K562 (cell line): ENCODE results near the gene HIVEP1. TPM values are rescaled to one million over a fixed set of nuclear protein-coding genes. Genes with fewer than 3 reads are reported as not detected.
A peak's percentile ranks its signal among the peaks of the same experiment; 100 is the strongest.

ENCODE experiments used
- BCOR ChIP-seq: fragments of 450-650 bp; IDR thresholded peaks from 2 replicates; pipeline ENCODE4 v1.6.1; 2016
- CCNT2 ChIP-seq: IDR thresholded peaks from 2 replicates; pipeline ENCODE4 v1.6.1; 2011; ENCODE audit warnings: borderline replicate concordance, low read depth, mild to moderate bottlenecking, moderate library complexity, mixed read lengths, low read length; ENCODE audit not compliant: insufficient read length; ENCODE audit errors: extremely low read depth
- CXXC5 ChIP-seq: fragments of 250-450 bp; sonication (Bioruptor Pico); IDR thresholded peaks from 2 replicates; pipeline ENCODE4 v1.8.0; 2022; ENCODE audit warnings: inconsistent platforms, mild to moderate bottlenecking, moderate library complexity
- MYC ChIP-seq, 2 experiments: fragments of 250-450 bp in 1 of 2; sonication (Bioruptor Pico) in 1 of 2; IDR thresholded peaks; 2 replicates each; pipeline versions ENCODE4 v1.5.1 to v1.6.1; 2012 to 2021; ENCODE audit warnings: low read depth in 2 of 2, borderline replicate concordance in 1 of 2, improper control_type of control experiment in 1 of 2, low read length in 1 of 2, mild to moderate bottlenecking in 1 of 2, moderate library complexity in 1 of 2
- POLR3A ChIP-seq: IDR thresholded peaks from 2 replicates; pipeline ENCODE4 v1.6.1; 2011; ENCODE audit warnings: borderline replicate concordance, mild to moderate bottlenecking, moderate library complexity; ENCODE audit not compliant: insufficient read length, insufficient read depth; ENCODE audit errors: extremely low read depth
- SMC3 ChIP-seq: conservative IDR thresholded peaks from 2 replicates; pipeline ENCODE4 v1.6.1; 2011; ENCODE audit warnings: low read depth, low read length, improper control_type of control experiment; ENCODE audit not compliant: insufficient read depth
- TBL1XR1 ChIP-seq, 2 experiments: IDR thresholded peaks; 2 replicates each; pipeline ENCODE4 v1.6.1; 2012; ENCODE audit warnings: improper control_type of control experiment in 2 of 2, low read length in 2 of 2, mild to moderate bottlenecking in 1 of 2
- TEAD4 ChIP-seq, 2 experiments: sonication (generic) in 1 of 2; formaldehyde crosslinking in 1 of 2; IDR thresholded peaks; 2 replicates each; pipeline versions ENCODE4 v1.6.1 to v1.8.0; 2012 to 2022; ENCODE audit warnings: borderline replicate concordance in 1 of 2, inconsistent platforms in 1 of 2, low read length in 1 of 2, mild to moderate bottlenecking in 1 of 2, missing genetic modification reagents in 1 of 2
- ZNF224 ChIP-seq: sonication (generic); formaldehyde crosslinking; IDR thresholded peaks from 2 replicates; pipeline ENCODE4 v1.8.0; 2022; ENCODE audit warnings: mild to moderate bottlenecking, missing genetic modification reagents
- ZNF586 ChIP-seq: fragments of 450-650 bp; formaldehyde crosslinking; conservative IDR thresholded peaks from 2 replicates; pipeline ENCODE4 v1.4.0; 2020; ENCODE audit warnings: mild to moderate bottlenecking, moderate library complexity
- polyA plus RNA-seq, 8 experiments: library from polyadenylated mRNA; depleted of rRNA in 4 of 8; stranded (reverse) in 5 of 8; unstranded in 3 of 8; fragments of >200 nt; fragmentation: Nextera tagmentation in 2 of 8; fragmentation: Illumina TruSeq in 1 of 8; extraction: Ambion mirVana in 2 of 8; extraction: Trizol in 1 of 8; gene quantifications; 2 replicates each; pipeline versions ENCODE4 v1.2.1 to v1.2.3, GENCODE V29; 2011 to 2014; ENCODE audit warnings: inconsistent platforms in 1 of 8, missing spikeins in 1 of 8
- total RNA-seq, 7 experiments: library from RNA; depleted of rRNA in 6 of 7; stranded (reverse); fragments of >200 nt in 6 of 7; fragmentation: Illumina TruSeq in 2 of 7; extraction: Trizol in 2 of 7; gene quantifications; 2 replicates each; pipeline versions ENCODE4 v1.2.1 to v1.2.3, GENCODE V29; 2011 to 2021; ENCODE audit warnings: low replicate concordance in 1 of 7
- TF ChIP-seq, protein P1 (sequence below): fragments of 150-350 bp; IDR thresholded peaks from 2 replicates; pipeline ENCODE4 v1.6.1; 2014; ENCODE audit warnings: low read depth, mild to moderate bottlenecking, low read length, borderline replicate concordance
- TF ChIP-seq, protein P2 (sequence below): IDR thresholded peaks from 2 replicates; pipeline ENCODE4 v1.6.1; 2014; ENCODE audit warnings: antibody characterized with exemption
- TF ChIP-seq, protein P3 (sequence below): fragments of 200-400 bp; formaldehyde crosslinking; IDR thresholded peaks from 2 replicates; pipeline ENCODE4 v1.6.1; 2017; ENCODE audit warnings: mild to moderate bottlenecking, low read depth, low read length, moderate library complexity
- TF ChIP-seq, protein P4 (sequence below): fragments of 450-650 bp; IDR thresholded peaks from 2 replicates; pipeline ENCODE4 v1.6.1; 2018; ENCODE audit not compliant: partially characterized antibody

The HIVEP1 gene
- total and polyA plus RNA-seq, 9 of the 15 experiments (the other 6 are each of a cell fraction or from before 2014, with no cell fraction given), result 6.0 to 33.3 (median 21.7) TPM

DNA sequence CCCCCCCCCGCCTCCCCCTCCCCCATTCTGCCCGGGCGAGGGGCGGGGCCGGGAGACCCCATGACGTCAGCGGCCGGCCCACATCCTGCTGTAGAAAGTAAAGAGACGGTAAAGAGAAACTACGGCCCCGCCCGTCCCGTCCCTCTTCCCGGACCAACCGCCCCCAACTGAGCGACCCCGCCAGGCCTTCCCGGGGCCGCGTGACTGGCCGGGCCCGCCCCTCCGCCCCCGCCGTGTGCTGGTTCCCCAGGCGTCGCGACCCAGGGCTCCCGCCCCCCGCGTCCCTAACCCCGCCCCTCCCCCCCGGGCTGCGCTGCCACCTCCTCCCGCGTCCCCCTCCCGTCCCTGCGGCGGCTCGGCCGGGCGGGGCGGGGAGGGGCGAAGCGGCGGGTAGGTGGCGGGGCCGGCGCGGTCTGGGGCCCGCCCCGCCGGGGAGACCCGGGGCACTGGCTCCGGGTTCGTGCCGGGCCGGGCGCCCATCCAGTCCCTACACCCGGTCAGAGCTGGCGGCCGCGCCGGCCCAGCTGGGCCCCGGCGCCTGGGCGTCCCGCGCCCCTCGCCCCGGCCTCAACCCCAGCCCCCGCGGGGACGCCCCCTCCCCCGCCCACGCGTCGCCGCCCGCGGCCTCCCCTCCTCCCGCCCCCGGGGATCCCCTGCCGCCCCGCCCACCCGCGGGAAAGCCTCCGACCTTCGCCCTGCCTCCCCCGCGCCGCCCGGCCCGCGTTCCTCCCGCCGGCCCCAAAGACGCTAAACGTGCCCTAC lies 655 bp upstream of the HIVEP1 start (continued):
- TF ChIP-seq ZNF586, result no peak
- TF ChIP-seq BCOR, result no peak
- TF ChIP-seq MYC (IDR thresholded peaks at IDR 0.05; ENCODE audit: low read depth, low read length), result peak; percentile 77
- TF ChIP-seq MYC (CRISPR knock-in tag; IDR thresholded peaks at IDR 0.05; ENCODE audit: borderline replicate concordance, low read depth), result no peak
- TF ChIP-seq, protein P1, sequence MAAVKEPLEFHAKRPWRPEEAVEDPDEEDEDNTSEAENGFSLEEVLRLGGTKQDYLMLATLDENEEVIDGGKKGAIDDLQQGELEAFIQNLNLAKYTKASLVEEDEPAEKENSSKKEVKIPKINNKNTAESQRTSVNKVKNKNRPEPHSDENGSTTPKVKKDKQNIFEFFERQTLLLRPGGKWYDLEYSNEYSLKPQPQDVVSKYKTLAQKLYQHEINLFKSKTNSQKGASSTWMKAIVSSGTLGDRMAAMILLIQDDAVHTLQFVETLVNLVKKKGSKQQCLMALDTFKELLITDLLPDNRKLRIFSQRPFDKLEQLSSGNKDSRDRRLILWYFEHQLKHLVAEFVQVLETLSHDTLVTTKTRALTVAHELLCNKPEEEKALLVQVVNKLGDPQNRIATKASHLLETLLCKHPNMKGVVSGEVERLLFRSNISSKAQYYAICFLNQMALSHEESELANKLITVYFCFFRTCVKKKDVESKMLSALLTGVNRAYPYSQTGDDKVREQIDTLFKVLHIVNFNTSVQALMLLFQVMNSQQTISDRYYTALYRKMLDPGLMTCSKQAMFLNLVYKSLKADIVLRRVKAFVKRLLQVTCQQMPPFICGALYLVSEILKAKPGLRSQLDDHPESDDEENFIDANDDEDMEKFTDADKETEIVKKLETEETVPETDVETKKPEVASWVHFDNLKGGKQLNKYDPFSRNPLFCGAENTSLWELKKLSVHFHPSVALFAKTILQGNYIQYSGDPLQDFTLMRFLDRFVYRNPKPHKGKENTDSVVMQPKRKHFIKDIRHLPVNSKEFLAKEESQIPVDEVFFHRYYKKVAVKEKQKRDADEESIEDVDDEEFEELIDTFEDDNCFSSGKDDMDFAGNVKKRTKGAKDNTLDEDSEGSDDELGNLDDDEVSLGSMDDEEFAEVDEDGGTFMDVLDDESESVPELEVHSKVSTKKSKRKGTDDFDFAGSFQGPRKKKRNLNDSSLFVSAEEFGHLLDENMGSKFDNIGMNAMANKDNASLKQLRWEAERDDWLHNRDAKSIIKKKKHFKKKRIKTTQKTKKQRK, result no peak
- TF ChIP-seq ZNF224 (CRISPR knock-in tag), result no peak
- TF ChIP-seq TEAD4 (IDR thresholded peaks at IDR 0.05; ENCODE audit: low read length), result no peak
- no peak for TF ChIP-seq TEAD4 (CRISPR knock-in tag; IDR thresholded peaks at IDR 0.05; ENCODE audit: borderline replicate concordance)
- TF ChIP-seq, protein P2, sequence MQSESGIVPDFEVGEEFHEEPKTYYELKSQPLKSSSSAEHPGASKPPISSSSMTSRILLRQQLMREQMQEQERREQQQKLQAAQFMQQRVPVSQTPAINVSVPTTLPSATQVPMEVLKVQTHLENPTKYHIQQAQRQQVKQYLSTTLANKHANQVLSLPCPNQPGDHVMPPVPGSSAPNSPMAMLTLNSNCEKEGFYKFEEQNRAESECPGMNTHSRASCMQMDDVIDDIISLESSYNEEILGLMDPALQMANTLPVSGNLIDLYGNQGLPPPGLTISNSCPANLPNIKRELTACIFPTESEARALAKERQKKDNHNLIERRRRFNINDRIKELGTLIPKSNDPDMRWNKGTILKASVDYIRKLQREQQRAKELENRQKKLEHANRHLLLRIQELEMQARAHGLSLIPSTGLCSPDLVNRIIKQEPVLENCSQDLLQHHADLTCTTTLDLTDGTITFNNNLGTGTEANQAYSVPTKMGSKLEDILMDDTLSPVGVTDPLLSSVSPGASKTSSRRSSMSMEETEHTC, result peak; percentile 87
- TF ChIP-seq CCNT2, result peak; percentile 92
- TF ChIP-seq TBL1XR1 (IDR thresholded peaks at IDR 0.05; ENCODE audit: low read length in 2 of 2), result peak in 1 of 2 experiments; percentile 8; a peak in 1 of 4 replicates
- TF ChIP-seq, protein P3, sequence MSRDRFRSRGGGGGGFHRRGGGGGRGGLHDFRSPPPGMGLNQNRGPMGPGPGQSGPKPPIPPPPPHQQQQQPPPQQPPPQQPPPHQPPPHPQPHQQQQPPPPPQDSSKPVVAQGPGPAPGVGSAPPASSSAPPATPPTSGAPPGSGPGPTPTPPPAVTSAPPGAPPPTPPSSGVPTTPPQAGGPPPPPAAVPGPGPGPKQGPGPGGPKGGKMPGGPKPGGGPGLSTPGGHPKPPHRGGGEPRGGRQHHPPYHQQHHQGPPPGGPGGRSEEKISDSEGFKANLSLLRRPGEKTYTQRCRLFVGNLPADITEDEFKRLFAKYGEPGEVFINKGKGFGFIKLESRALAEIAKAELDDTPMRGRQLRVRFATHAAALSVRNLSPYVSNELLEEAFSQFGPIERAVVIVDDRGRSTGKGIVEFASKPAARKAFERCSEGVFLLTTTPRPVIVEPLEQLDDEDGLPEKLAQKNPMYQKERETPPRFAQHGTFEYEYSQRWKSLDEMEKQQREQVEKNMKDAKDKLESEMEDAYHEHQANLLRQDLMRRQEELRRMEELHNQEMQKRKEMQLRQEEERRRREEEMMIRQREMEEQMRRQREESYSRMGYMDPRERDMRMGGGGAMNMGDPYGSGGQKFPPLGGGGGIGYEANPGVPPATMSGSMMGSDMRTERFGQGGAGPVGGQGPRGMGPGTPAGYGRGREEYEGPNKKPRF, result no peak
- TF ChIP-seq, protein P4, sequence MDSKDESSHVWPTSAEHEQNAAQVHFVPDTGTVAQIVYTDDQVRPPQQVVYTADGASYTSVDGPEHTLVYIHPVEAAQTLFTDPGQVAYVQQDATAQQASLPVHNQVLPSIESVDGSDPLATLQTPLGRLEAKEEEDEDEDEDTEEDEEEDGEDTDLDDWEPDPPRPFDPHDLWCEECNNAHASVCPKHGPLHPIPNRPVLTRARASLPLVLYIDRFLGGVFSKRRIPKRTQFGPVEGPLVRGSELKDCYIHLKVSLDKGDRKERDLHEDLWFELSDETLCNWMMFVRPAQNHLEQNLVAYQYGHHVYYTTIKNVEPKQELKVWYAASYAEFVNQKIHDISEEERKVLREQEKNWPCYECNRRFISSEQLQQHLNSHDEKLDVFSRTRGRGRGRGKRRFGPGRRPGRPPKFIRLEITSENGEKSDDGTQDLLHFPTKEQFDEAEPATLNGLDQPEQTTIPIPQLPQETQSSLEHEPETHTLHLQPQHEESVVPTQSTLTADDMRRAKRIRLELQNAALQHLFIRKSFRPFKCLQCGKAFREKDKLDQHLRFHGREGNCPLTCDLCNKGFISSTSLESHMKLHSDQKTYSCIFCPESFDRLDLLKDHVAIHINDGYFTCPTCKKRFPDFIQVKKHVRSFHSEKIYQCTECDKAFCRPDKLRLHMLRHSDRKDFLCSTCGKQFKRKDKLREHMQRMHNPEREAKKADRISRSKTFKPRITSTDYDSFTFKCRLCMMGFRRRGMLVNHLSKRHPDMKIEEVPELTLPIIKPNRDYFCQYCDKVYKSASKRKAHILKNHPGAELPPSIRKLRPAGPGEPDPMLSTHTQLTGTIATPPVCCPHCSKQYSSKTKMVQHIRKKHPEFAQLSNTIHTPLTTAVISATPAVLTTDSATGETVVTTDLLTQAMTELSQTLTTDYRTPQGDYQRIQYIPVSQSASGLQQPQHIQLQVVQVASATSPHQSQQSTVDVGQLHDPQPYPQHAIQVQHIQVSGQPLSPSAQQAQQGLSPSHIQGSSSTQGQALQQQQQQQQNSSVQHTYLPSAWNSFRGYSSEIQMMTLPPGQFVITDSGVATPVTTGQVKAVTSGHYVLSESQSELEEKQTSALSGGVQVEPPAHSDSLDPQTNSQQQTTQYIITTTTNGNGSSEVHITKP, result no peak
- TF ChIP-seq POLR3A, result no peak
- peak; percentile 48 for TF ChIP-seq CXXC5 (CRISPR knock-in tag)
- no peak for TF ChIP-seq SMC3
